ENCODE measurements around the gene PKNOX1. TPM values are rescaled to one million over a fixed set of nuclear protein-coding genes. Genes with fewer than 3 reads are reported as not detected.
A peak's percentile ranks its signal among the peaks of the same experiment; 100 is the strongest.
"Not testable (repeated sequence)": the region's sequence is repeated elsewhere in the genome, so short reads cannot be mapped to it uniquely, and the experiment has no call there.

PKNOX1 gene
- total and polyA plus RNA-seq, 2 of the 13 experiments (the other 11 are each of a cell fraction or from before 2014, with no cell fraction given) = 7.9 to 16.2 TPM

DNA sequence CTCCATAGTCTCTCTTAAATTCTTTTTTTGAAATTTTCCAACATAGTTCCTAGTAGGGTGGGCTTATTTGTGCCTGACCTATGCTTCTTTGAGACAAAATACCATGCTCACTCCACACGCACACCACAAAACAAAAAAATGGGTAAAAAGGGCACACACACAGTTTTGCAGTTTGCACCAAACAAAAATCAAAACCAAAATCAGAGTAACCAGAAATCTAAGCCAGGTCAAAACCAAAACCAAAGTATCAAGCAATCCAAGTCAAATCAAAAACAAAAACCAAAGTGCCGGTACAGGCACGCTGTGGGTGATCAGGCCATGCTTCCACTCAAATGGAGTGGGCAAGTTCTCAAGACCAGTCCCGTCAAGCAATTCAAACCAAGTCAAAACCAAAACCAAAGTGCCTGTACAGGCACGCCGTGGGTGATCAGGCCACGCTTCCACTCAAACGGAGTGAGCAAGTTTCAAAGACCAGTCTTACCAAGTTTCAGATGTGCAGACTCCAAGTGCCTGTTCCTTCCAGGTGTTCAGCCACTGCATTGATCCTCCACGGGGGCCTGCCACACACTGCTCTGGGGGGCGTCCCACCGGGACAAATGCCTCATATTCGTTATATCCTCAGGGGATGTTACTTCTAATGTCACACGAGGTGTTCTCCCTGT, 25.1 kb upstream of the PKNOX1 start:
- FAIRE-seq; H3K4me3 ChIP-seq (replicated peaks in 1 of 3; ENCODE audit: insufficient read depth in 1 of 3, low read depth in 2 of 3, low read length in 3 of 3); H3K36me3 ChIP-seq (replicated peaks in 1 of 2; ENCODE audit: control insufficient read depth in 1 of 2, insufficient read depth in 2 of 2, low read length in 2 of 2); H2AFZ ChIP-seq (ENCODE audit: low read length); in situ Hi-C loops (cut with HindIII; ENCODE audit: extremely low pct_ligation_motif_present, low pct_unique_long_range_greater_than_20kb); intact Hi-C loops (cut with micrococcal nuclease; ENCODE audit: unreplicated experiment); POLR2A ChIA-PET; H3K9ac ChIP-seq (ENCODE audit: insufficient read depth, low read depth, low read length); H3K79me2 ChIP-seq (ENCODE audit: insufficient read depth, low read length); H3K9me3 ChIP-seq (ENCODE audit: low read length); H3K27me3 ChIP-seq (ENCODE audit: control insufficient read depth in 1 of 2, insufficient read depth in 2 of 2, low read length in 2 of 2); H3K4me1 ChIP-seq (ENCODE audit: insufficient read depth, low read length); BruUV-seq (replicated peaks); H3K27ac ChIP-seq (ENCODE audit: extremely low read length, insufficient read depth, low read length); ATAC-seq; DNase-seq (ENCODE audit: low spot score); CTCF ChIA-PET (ENCODE audit: low intra/inter-chr PET ratio, low total read pairs); H4K20me1 ChIP-seq (ENCODE audit: insufficient read depth, low read length): not testable (repeated sequence)
- 49% methylated on average over 11 of the region's 13 CpGs for WGBS (ENCODE audit: low lambda C conversion rate)
- H3K4me2 ChIP-seq (ENCODE audit: low read depth, low read length) = 0 out of 2 replicates have a peak overlapping the region, but pooled peaks have one; percentile 7

- H3K36me3 ChIP-seq (replicated peaks in 1 of 2; ENCODE audit: control insufficient read depth in 1 of 2, insufficient read depth in 2 of 2, low read length in 2 of 2); FAIRE-seq; DNase-seq (ENCODE audit: low spot score); H4K20me1 ChIP-seq (ENCODE audit: insufficient read depth, low read length); POLR2A ChIA-PET; H3K4me2 ChIP-seq (ENCODE audit: low read depth, low read length); ATAC-seq; H3K27ac ChIP-seq (ENCODE audit: extremely low read length, insufficient read depth, low read length); in situ Hi-C loops (cut with HindIII; ENCODE audit: extremely low pct_ligation_motif_present, low pct_unique_long_range_greater_than_20kb); CTCF ChIA-PET (ENCODE audit: low intra/inter-chr PET ratio, low total read pairs); H3K27me3 ChIP-seq (ENCODE audit: control insufficient read depth in 1 of 2, insufficient read depth in 2 of 2, low read length in 2 of 2); H3K79me2 ChIP-seq (ENCODE audit: insufficient read depth, low read length); H2AFZ ChIP-seq (ENCODE audit: low read length); H3K4me3 ChIP-seq (replicated peaks in 1 of 3; ENCODE audit: insufficient read depth in 1 of 3, low read depth in 2 of 3, low read length in 3 of 3); H3K9ac ChIP-seq (ENCODE audit: insufficient read depth, low read depth, low read length); intact Hi-C loops (cut with micrococcal nuclease; ENCODE audit: unreplicated experiment); BruUV-seq (replicated peaks); H3K9me3 ChIP-seq (ENCODE audit: low read length): not testable (repeated sequence)
- WGBS (ENCODE audit: low lambda C conversion rate) = 67% methylated on average over 9 of the region's 9 CpGs
- peaks cover 11% of the 10 kb centered on the region for H3K4me1 ChIP-seq (ENCODE audit: insufficient read depth, low read length)
Observed at GRCh38 chr21:42951193-42951592, 23.2 kb upstream of the PKNOX1 start.
